ENCODE measurements around the gene ITCH.

DNA sequence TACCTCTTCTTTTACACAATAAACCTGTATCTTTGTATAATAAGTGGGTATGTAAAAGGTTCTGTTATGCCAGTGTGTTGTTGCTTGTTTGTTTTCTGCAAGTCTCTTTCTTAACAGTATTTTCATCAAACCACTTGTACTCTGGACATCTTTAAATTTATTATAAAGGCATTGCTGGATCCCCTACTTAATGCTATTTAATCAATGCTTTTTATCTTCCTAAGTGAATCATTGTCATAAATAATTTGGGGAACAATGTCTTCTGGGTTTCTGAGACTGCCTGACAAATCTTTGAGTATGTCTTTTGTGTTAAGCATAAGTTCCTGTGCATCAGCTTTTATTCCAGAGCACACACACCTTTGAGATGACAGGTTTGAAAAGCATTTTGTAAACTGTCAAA lies 64.7 kb downstream of the ITCH start:
- TF ChIP-seq CTCF (IDR thresholded peaks at IDR 0.05), result no peak
- TF ChIP-seq POLR2A (IDR thresholded peaks at IDR 0.05), result no peak
- no peak for TF ChIP-seq EP300 (IDR thresholded peaks at IDR 0.05)

Data from sigmoid colon (tissue), 4 donors.